ENCODE data around the gene RAP2C. TPM values are rescaled to one million over a fixed set of nuclear protein-coding genes. Genes with fewer than 3 reads are reported as not detected.

Gene RAP2C
- total RNA-seq (10 to 100 TPM; 16.1 to 53.1 (median 28.3) TPM), polyA plus RNA-seq (10 to 100 TPM; 11.1 to 16.5 (median 13.2) TPM)
- long read RNA-seq, donor 1: 0 reads
- long read RNA-seq, donor 2, partial matches to known transcripts: 0 of 1 reads
- long read RNA-seq, donor 2, other reads (novel, unspliced or antisense): 0 of 1 reads
- long read RNA-seq, donor 3, partial matches to known transcripts: 0 of 1 reads
- long read RNA-seq, donor 3, other reads (novel, unspliced or antisense): 0 of 1 reads
- long read RNA-seq, donor 4: 0 reads
- long read RNA-seq, donor 5: 0 reads
- long read RNA-seq, donor 6, partial matches to known transcripts: 0 of 4 reads
- long read RNA-seq, donor 6, other reads (novel, unspliced or antisense): 0 of 4 reads
- long read RNA-seq, donor 7, partial matches to known transcripts: 0 of 2 reads
- long read RNA-seq, donor 7, other reads (novel, unspliced or antisense): 0 of 2 reads
- long read RNA-seq, donor 8: 0 reads
- long read RNA-seq, donor 9, partial matches to known transcripts: 0 of 1 reads
- long read RNA-seq, donor 9, other reads (novel, unspliced or antisense): 0 of 1 reads
- long read RNA-seq, donor 10: 0 reads

DNA sequence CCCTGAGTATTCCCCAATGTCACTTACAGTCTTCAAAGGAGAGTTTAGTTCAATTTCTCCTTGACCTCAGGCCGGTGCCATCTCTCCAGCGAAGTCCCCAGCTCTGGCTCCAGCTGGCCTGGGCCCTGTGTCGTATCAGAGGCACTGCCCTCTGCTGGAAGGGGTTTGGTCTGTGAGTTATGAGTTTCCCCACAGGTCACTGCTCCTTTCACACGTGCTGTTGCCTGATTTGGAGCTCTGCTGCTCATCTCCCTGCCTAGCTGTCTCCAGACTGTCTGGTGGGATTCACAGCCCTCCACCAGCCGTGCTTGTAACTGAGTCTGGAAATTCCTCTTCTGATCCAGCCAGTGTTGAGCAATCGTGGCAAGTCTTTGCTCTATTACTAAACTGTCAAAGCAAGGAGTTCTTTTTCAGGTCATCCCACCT is at the start of gene RAP2C:
RAP2C (minus strand) TSS at position 105 of the 426 bp plus-strand sequence. CDS start 2,179 bp downstream, outside the sequence.
- Histone ChIP-seq H3K27me3 (no peaks in the 10 kb centered on the region), H3K27ac (peak within 1 kb of the TSS; percentile 96 to 100 (median 97)), H3K9me3 (peaks cover 0 to 7% (median 0%) of the 10 kb centered on the region in 4 donors), H3K4me3 (peak within 1 kb of the TSS; percentile 62 to 75 (median 69)), H3K4me1 (peaks cover 0 to 29% (median 5%) of the 10 kb centered on the region in 4 donors), H3K36me3 (no peaks in the 10 kb centered on the region)
- 2 to 23% (median 8%) methylated on average over 5 to 6 of the region's 6 CpGs for WGBS, 5 donors
- peak; percentile 76 to 86 for DNase-seq
- intact Hi-C loops (cut with DNase I; ENCODE audit: low total_unique reads): no loop called here
- TF ChIP-seq EP300 (IDR thresholded peaks at IDR 0.05): no peak
- peak; percentile 24 to 45 (median 43) for TF ChIP-seq POLR2AphosphoS5 (IDR thresholded peaks at IDR 0.05)
- TF ChIP-seq, protein P1, sequence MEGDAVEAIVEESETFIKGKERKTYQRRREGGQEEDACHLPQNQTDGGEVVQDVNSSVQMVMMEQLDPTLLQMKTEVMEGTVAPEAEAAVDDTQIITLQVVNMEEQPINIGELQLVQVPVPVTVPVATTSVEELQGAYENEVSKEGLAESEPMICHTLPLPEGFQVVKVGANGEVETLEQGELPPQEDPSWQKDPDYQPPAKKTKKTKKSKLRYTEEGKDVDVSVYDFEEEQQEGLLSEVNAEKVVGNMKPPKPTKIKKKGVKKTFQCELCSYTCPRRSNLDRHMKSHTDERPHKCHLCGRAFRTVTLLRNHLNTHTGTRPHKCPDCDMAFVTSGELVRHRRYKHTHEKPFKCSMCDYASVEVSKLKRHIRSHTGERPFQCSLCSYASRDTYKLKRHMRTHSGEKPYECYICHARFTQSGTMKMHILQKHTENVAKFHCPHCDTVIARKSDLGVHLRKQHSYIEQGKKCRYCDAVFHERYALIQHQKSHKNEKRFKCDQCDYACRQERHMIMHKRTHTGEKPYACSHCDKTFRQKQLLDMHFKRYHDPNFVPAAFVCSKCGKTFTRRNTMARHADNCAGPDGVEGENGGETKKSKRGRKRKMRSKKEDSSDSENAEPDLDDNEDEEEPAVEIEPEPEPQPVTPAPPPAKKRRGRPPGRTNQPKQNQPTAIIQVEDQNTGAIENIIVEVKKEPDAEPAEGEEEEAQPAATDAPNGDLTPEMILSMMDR (IDR thresholded peaks at IDR 0.05): peak in 4 of 7 experiments; percentile 22 to 51 (median 36)

DNA sequence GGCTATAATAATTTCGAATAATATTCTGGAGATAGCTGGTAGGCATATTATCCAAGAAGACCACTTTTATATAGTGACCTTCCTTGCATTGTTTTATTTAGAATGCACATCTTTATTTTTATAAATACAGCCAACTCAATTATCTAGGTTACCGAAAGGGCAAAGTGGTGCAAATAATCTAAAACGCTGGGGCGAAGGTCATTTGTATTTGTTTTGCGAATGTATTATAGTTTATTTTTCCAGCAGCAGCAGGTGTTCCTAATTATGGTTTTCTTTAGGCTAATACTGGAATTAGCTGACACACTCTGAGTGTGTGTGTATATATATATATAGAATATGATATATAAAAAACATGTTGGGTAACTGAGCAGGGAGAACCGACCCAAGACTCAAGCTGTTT is 48.1 kb upstream of the RAP2C start:
- Histone ChIP-seq H3K4me3 (no peak overlapping the region), H3K27me3 (no peaks in the 10 kb centered on the region), H3K4me1 (peaks cover 0 to 10% (median 2%) of the 10 kb centered on the region in 4 donors), H3K36me3 (no peaks in the 10 kb centered on the region), H3K9me3 (no peaks in the 10 kb centered on the region), H3K27ac (no peak overlapping the region)
- no peak for DNase-seq
- intact Hi-C loops (cut with DNase I; ENCODE audit: low total_unique reads): no loop called here
- WGBS, 5 donors: 43 to 63% (median 54%) methylated on average over 6 of the region's 6 CpGs
- TF ChIP-seq POLR2AphosphoS5 (IDR thresholded peaks at IDR 0.05) (no peak), EP300 (IDR thresholded peaks at IDR 0.05) (no peak), POLR2A (IDR thresholded peaks at IDR 0.05) (no peak)
- TF ChIP-seq, protein P1 (IDR thresholded peaks at IDR 0.05): no peak

DNA sequence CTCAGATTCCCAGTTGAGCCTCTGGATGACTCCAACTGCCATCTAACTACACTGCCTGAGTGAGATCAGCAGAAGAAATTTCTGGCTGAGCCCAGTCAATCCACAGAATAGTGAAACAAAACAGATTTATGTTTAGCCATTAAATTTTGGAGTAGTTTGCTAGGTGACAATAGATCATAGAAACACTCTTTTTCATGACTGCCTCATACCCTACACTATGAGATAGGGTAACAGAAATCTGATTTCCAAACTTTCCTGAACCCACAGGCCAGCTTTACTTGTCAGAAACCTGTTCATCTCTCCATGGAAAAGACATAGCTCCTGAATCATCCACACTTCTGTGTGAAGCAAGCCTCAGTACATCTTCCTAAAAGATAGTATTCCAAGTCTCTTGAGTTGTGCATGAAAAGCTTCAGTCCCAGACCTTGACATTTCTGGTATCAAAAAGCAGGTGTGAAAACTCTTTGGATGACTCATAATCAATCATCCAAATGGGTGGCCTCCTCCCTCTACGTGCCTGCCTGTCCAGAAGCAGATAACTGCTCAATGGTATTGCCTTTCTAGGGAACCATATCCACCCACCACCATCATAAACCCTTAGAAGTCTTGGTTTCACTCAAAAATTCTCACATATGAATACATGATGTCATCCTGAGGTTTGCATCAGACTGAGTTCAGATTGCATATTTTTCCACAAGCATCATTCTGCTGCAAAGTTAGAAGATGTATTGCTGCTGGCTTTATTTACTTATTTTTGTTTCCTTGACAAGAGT is 47.5 kb upstream of the RAP2C start:
- TF ChIP-seq EP300 (IDR thresholded peaks at IDR 0.05): no peak
- TF ChIP-seq, protein P1 (IDR thresholded peaks at IDR 0.05): no peak
- TF ChIP-seq POLR2A (IDR thresholded peaks at IDR 0.05): no peak
- no peak for TF ChIP-seq POLR2AphosphoS5 (IDR thresholded peaks at IDR 0.05)
- intact Hi-C loops (cut with DNase I; ENCODE audit: low total_unique reads): no loop called here
- DNase-seq: no peak
- Histone ChIP-seq H3K4me1 (peaks cover 0 to 10% (median 2%) of the 10 kb centered on the region in 4 donors), H3K36me3 (no peaks in the 10 kb centered on the region), H3K27me3 (no peaks in the 10 kb centered on the region), H3K9me3 (no peaks in the 10 kb centered on the region), H3K27ac (no peak overlapping the region), H3K4me3 (no peak overlapping the region)
- WGBS, 5 donors: 20 to 27% (median 25%) methylated on average over 1 of the region's 1 CpG

DNA sequence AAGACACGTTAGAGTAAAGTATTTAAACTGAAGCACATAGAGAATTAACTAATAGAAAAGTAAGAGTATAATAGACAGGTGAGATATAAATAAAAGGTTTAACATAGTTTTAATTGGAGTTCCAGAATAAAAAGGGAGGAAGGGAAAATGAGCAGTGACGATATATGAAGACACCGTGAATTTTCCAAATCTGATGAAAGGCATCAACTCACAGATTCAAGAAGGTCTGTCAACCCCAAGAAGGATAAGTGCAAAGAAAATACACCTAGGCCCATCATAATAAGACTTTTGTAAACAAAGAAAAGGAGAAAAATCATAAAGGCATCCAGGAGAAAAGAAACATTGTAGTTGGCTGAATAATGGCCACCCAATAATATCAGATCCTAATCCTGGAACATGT is 43.9 kb upstream of the RAP2C start:
- 64 to 96% (median 85%) methylated on average over 3 of the region's 3 CpGs for whole genome bisulfite sequencing, 5 donors

More for the DNA sequence above, 43.9 kb upstream of the RAP2C start:
- H3K4me3 ChIP-seq: no peak overlapping the region
- DNase-seq: no peak
- no peaks in the 10 kb centered on the region for H3K27me3 ChIP-seq
- H3K36me3 ChIP-seq: no peaks in the 10 kb centered on the region
- TF ChIP-seq POLR2A (IDR thresholded peaks at IDR 0.05): no peak
- no peak for TF ChIP-seq EP300 (IDR thresholded peaks at IDR 0.05)
- no peak for TF ChIP-seq POLR2AphosphoS5 (IDR thresholded peaks at IDR 0.05)
- TF ChIP-seq, protein P1 (IDR thresholded peaks at IDR 0.05): no peak
- intact Hi-C loops (cut with DNase I; ENCODE audit: low total_unique reads): no loop called here
- H3K27ac ChIP-seq: no peak overlapping the region
- H3K9me3 ChIP-seq: no peaks in the 10 kb centered on the region
- H3K4me1 ChIP-seq: peaks cover 0 to 4% (median 0%) of the 10 kb centered on the region in 4 donors

All from stomach (tissue), 19 donors.